Measurements from ENCODE around the gene SP140L.
"Not testable (repeated sequence)": the region's sequence is repeated elsewhere in the genome, so short reads cannot be mapped to it uniquely, and the experiment has no call there.

The SP140L gene

DNA sequence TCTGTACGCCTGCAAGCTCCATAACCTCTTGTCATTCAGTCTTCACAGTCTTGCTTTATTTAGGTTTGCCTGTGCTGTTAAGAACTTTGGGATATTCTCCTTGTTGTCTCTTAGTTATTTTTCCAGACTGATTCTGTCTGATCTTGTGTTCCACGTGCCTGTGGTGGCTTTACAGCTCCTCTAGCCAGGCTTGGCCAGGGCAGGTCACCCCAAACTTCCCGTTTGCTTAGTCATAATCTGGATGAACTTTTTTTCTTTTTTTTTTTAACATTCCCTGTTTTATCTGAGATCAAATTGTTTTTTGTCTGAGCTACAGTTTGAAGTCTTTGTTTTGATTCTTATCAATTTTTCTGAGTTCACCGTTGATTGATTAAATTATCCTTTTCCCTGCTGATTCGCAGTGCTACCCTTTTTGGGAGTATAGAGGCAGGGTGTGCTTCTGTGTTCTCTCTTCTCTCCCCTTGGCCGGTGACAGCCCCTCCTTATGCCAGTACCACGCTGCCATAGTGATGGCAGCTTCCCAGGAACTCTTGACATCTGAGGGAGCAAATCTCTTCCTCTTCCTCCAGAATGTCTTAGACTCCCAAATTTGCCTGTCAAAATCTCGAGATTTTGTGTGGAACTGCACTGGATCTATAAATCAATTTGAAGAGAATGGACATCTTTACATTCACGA lies 91.5 kb downstream of the SP140L start:
- no peak for DNase-seq (ENCODE audit: low read depth)

DNA sequence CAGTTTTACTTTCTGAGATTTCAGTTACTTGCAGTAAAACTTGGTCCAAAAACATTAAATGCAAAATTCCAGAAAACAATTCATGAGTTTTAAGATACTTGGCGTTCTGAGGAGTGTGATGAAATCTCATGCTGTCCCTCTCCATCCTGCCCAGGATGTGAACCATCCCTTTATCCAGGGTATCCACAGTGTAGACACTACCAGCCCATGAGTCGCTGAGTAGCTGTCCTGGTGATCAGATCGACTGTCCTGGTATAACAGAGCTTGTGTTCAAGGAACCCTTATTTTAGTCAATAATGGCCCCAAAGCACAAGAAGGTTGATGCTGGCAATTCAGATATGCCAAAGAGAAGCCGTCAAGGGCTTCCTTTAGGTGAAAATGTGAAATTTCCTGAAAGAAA lies 92.2 kb downstream of the SP140L start:
- no peak for DNase-seq (ENCODE audit: low read depth)

DNA sequence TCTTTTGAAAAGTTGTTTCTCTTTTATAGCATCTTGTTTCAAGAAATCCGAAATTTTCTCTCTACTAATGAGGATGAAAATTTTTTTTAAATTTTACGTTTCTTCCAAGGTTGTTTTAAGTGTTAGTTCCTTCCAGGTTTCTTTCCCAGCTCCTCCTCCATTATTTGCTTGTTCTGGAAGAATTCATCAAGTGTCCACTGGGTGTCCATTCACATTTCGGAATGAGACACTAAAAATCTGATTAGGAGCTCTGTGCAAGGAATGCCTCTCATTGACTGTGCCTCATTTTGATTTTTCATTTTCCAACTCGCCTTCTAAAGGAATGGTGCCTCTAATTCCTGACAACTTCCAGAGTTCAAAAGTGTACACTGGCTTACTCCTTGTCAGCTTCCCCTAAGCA lies 95.2 kb downstream of the SP140L start:
- no peak for DNase-seq (ENCODE audit: low read depth)

DNA sequence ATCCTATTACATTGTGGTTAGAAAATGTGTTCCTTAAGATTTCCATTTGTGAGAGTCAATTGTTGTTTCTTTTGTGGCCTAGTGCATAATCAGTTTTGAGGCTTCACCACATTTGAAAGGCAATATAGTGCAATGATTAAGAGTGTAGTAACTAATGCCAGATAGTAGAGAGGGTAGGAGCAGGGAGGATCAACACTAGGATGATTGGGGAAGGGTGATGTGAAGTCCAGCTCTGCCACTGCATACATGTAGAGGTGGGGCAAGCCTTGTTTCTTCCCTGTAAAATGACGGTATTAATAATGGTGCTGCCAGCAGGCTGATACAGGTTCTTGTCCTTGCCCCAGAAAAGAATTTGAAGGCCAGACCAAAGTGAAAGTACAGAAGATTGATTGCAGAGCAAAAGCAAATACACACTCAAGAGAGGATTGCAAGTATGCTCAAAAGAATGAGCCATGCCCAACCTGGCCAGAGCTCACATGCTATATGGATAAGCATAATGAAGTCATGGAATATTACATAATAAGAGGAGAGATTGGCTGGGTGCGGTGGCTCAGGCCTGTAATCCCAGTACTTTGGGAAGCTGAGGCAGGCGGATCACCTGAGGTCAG lies 97.0 kb downstream of the SP140L start:
- DNase-seq (ENCODE audit: low read depth) = no peak

DNA sequence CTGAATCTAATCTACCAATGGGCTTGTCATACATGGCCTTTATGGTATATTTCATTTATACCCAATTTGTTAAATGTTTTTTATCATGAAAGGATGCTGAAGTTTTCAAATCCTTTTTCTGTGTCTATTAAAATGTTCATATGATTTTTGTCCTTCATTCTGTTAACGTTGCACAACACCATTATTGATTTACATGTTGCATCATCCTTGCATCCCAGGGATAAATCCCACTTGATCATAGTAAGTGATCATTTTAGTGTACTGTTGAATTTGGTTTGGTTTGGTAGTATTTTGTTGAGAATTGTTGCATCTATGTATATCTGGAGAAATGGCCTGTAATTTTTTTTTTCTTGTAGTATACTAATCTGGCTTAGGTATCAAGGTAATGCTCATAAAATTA lies 98.4 kb downstream of the SP140L start:
- no peak for DNase-seq (ENCODE audit: low read depth)

DNA sequence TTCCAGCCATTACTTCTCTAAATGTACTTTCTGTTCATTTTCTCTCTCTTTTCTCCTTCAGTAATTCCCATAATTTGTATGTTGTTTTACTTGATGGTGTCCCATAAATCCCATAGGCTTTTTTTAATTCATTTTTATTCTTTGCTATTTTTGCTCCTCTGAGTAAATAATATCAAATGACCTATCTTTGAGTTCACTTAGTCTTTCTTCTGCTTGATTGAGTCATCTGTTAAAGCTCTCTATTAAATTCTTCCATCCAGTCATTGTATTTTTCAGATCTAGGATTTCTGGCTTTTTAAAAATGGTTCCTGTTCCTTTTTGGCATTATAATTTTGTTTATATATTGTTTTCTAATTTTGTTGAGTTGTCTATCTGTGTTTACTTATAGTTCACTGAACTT lies 102.5 kb downstream of the SP140L start:
- DNase-seq (ENCODE audit: low read depth) = no peak

DNA sequence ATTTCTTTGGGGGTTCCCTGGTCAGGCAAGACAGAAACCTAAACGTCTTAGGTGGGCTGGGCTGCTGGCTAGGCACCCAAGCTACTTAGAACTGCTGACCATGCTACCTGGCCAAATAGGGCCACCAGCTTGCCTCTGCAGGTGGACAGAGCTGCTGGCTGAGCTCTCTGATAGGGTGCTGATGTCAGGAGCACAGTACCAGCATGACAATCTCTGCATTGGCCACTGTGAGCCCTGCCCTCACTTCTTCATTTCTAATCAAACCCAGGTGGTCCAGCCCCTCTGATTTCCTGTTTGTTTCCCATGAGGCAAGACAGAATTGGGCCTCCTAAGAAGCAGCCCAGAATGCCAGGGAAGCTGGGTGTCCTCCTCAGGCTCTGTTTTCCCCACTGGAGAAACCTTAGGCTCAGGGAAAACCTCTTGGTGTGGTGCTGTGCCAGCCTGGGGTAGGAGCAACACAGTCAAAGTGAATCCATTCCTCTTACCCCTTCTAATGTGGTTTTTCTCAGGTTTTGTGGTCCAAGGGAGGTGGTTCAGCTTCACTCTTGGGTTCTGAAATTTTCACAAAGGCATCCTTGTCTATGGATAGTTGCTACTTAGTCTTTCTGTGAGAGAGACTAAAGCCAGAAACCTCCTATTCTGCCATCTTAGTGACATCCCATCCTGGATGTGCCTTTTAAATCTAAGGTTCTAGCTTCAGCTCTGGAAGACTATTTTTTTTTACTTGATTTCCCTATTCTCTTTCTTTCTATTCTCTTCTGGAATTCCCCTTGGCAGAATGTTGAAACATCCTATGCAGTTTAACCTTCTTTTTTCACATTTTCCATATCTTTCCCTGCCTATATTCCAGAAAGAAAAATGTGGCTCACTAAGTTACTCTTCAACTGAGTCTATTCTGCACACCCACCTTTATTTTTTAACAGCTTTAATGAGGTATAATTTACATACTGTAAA lies 104.2 kb downstream of the SP140L start:
- no peak for DNase-seq (ENCODE audit: low read depth)

DNA sequence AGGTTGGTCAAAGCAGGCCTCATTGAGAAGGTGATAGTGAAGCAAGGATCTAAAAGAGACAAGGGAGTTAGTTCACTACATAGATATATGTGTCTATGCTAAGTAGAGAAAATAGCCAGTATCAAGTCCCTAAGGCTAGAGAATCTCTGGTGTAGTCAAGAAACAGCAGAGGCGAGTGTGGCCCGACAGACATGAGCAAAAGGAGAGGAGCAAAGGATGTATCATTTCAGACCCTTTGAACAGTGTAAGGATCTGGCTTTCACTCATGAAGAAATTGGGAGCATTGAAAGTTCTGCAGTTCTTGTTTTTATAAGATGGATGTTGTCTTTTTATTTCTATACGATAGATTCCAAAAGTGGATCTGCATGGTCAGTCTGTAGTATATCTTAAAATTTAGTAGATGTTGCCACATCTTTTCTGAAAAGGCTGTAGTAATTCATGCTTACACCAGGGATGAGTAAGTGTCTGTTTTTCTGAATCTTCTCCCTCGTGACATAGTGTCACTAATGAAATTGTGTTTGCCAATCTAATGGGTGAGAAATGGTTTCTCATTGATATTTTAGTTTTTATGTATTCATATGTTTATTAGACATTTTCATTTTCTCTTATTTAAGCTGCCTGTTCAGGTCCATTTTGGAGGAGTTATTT lies 107.8 kb downstream of the SP140L start:
- no peak for DNase-seq (ENCODE audit: low read depth)

DNA sequence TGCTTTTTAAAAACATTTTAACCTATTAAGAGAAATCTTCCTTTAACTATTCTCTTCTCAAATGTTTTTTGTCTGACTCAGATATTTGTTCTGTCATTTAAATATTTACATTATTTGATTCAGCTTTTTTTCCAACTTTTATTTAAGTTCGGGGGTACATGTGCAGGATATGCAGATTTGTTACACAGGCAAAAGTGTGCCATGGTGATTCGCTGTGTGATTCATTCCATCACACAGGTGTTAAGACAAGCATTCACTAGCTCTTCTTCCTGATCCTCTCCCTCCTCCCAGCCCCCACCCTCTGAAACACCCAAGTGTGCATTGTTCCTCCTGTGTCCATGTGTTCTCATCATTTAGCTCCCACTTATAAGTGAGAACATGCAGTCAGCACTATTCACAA lies 108.4 kb downstream of the SP140L start:
- no peak for DNase-seq (ENCODE audit: low read depth)

DNA sequence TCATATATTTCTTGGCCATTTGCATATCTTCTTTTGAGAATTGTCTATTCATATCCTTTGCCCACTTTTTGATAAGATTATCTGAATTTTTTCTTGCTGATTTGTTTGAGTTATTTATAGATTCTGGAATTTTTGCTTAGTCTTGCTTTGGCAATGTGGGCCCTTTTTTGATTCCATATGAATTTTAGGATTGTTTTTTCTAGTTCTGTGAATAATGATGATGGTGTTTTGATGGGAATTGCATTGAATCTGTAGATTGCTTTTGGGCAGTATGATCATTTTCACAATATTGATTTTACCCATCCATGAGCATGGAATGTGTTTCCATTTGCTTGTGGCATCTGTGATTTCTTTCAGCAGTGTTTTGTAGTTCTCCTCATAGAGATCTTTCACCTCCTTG lies 112.1 kb downstream of the SP140L start:
- DNase-seq (ENCODE audit: low read depth) = not testable (repeated sequence)

DNA sequence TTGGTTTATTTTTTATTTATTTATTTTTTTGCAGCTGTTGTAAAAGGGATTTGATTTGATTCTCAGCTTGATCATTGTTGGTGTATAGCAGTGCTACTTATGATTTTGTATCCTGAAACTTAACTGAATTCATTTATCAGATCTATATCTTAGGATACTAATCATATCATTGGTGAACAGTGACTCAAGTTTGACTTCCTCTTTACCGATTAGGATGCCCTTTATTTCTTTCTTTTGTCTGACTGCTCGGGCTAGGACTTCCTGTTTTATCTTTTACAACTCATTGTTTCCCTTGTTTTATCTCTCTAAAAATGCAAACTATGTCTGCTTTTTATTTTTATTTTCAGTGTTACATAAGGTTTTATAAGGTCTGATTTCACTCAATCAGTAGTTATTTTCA lies 112.6 kb downstream of the SP140L start:
- no peak for DNase-seq (ENCODE audit: low read depth)

DNA sequence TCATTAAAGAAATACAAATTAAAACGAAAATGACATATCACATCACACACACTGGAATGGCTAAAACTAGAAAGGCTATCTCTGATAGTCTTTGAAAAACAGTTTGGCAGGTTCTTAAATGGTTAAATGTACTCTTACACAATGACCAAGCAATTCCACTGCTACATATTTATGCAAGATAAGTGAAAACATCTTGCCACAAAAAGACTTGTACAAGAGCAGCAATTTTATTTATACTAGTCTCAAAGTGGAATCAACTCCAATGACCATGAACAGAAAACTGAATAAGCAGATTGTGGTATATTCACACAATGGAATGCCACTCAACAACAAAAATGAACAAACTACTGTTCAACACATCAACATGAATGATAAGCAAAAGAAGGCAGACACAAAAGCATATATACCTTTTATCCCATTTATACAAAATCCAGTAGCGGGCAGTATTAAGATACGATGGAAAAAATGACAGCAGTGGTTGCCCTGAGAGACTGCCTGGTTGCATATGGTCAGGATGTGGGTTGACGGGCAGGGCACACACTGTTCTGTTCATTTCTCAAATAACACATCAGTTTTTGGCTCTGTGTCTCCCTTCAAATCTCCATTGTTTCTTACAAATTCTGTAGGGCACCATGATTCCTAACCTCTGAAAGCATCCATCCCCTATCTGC lies 114.4 kb downstream of the SP140L start:
- no peak for DNase-seq (ENCODE audit: low read depth)

DNA sequence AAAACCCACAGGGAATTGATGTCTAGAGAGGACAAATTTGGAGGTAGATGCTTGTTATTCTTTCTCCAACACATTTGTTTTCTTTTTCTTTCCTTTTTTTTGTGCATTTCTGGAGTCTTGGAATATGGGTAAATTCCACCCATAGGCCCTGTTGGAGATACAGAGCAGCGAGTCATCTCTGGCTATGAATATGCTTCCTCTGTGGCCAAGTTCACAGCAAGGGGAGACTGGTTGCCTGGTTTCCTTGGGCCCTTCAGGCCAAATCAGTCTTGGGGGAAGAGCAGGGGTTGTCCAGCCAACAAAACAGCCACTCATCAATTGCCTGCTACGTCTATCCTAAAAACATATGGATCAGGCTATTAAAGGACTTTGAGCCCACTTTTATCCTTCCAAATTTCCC lies 116.5 kb downstream of the SP140L start:
- DNase-seq (ENCODE audit: low read depth) = no peak

DNA sequence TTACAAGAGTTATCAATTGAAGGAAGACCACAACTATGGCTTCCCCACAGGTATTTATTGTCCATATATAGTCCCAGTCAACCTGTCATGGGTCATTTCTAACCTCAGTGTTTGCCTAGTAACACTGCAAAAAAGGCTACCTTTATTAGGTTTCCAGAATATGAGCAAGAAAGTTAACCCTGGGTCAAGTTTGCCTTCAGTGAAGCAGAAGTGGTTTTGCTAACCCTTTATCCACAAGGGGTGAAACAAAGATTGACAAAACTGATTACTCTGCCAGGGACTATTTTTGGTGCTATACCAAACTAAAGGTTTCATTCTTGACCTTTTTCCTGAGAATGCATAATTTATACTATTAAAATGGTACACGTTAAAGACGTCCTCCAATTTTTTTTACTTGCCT lies 117.8 kb downstream of the SP140L start:
- DNase-seq (ENCODE audit: low read depth) = no peak

DNA sequence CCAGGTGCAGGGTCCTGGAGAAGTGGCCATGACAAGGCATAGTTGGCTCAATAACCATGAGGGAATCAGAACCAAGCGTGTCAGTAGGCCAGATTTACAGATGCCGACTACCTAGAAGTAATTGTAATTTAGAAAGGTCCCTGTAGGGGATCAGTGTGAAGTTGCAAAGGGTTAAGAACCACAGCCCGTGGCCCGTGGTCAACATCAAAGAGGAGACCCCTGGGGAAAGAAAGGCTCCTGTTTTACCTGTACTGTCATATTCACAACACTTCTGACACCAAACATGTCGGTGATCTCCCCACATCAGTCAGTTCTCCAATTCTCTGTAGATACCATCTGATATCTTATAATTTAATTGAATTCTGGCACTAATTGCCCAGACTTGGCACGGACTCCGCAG lies 120.0 kb downstream of the SP140L start:
- no peak for DNase-seq (ENCODE audit: low read depth)

DNA sequence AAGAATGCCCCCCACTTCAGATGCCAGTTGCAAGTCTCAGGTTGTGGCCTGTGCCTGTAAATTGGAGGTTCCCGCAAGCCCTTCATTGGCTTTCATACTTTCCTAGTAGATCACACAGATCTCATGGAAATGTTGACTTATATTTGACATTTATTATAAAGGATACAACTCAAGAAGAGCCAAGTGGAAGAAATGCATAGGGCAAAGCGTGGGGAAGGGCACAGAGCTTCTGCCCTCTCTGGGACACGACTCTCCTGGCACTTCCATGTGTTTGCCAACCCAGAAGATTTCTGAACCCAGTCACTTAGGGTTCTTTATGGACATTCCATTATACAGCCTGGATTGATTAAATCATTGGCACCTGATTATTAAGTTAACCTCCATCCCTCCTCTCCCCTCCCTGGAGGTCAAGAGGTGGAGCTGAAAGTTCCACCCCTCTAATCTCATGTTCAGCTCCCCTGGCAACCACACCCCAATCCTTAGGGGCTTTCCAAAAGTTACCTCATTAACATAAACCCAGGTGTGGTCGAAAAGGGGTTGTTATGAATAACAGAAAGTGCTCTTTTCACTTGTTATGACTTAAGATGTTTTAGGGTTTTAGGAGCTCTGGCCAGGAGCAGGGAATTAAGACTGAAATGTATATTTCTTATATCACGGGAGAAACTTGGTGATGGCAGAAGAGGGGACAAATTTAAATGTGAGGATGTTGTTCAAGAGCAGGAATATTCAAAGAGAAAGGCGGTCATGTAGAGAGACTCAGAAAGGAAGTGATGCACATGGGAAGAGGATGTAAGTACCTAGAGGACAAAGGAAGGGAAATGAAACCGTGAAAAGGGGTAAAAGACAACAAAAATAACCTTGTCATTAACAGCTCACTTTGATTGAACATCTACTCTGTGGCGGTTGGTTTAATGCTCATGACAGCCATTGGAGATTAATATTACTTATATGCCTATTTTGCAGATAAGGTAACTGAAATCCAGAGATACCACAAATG lies 120.8 kb downstream of the SP140L start:
- no peak for DNase-seq (ENCODE audit: low read depth)

DNA sequence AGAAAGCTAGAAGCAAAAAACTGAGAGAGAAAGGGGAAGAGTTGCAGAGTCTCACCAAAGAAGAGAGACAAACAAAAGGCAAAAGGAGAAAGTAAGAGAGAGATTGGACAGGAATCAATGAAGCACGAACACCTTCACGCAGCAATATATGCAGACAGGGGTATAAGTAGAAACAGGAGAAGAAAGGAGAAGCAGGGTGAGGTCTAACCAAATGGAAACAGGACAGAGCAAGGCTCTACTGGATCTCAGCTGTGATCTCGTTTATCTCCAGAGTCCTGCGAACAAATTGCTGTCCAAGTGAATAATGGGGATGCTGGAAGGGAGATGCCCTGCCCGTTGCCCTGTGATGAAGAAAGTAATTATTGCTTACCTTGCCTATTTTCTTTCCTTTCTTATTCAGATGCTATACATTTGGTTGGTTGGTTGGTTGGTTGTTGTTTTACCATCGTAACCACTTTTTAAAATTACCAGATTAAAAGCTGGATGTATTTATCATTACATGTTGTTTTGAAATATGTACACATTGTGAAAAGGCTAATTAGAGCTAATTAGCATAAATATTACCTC lies 123.0 kb downstream of the SP140L start:
- no peak for DNase-seq (ENCODE audit: low read depth)

DNA sequence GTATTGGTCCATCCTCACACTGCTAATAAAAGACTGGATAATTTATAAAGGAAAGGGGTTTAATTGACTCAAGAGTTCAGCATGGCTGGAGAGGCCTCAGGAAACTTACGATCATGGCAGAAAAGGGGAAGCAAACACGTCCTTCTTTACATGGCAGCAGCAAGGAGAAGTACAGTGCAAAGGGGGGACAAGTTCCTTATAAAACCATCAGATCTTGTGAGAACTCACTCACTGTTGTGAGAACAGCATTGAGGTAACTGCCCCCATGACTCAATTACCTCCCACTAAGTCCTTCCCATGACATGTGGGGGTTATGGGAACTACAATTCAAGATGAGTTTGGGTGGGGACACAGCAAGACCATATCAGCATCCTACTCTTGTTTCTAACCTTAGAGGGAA lies 126.0 kb downstream of the SP140L start:
- DNase-seq (ENCODE audit: low read depth) = no peak
